Activated CD4-positive, alpha-beta T cell treated with anti-CD3 and anti-CD28 coated beads, Interleukin-2, amount 50 U/mL, for 4 hours (primary cell): Measurements from ENCODE around the gene KCNK3.

Experiments
- DNase-seq, 2 experiments: peaks; one replicate each; pipeline ENCODE4 v3.0.0-alpha.2; 2020

Gene KCNK3

GRCh38 chr2:26715528-26716270, 23.2 kb downstream of the KCNK3 start:
- DNase-seq, result no peak

- DNase-seq, result no peak
These were observed 23.8 kb downstream of the KCNK3 start for GRCh38 chr2:26716340-26716739.

GRCh38 chr2:26716769-26717168, 24.2 kb downstream of the KCNK3 start:
- DNase-seq, result no peak

- no peak for DNase-seq
These were observed 24.8 kb downstream of the KCNK3 start for GRCh38 chr2:26717362-26717761.

GRCh38 chr2:26718949-26719686, 26.6 kb downstream of the KCNK3 start:
- no peak for DNase-seq

GRCh38 chr2:26720322-26721114, 28.0 kb downstream of the KCNK3 start:
- DNase-seq, result no peak

- DNase-seq, result no peak
These were observed 28.9 kb downstream of the KCNK3 start for GRCh38 chr2:26721115-26722032.

- no peak for DNase-seq
These were observed 29.8 kb downstream of the KCNK3 start for GRCh38 chr2:26722328-26722727.

- DNase-seq, result no peak
These were observed 30.4 kb downstream of the KCNK3 start for GRCh38 chr2:26722911-26723310.

- no peak for DNase-seq
These were observed 31.0 kb downstream of the KCNK3 start for GRCh38 chr2:26723475-26723874.

- no peak for DNase-seq
These were observed 31.6 kb downstream of the KCNK3 start for GRCh38 chr2:26723991-26724750.

GRCh38 chr2:26724784-26725520, 32.4 kb downstream of the KCNK3 start:
- no peak for DNase-seq

- DNase-seq, result no peak
These were observed 32.9 kb downstream of the KCNK3 start for GRCh38 chr2:26725521-26725820.

- no peak for DNase-seq
These were observed 33.7 kb downstream of the KCNK3 start for GRCh38 chr2:26726228-26726627.

GRCh38 chr2:26727641-26728561, 35.4 kb downstream of the KCNK3 start:
- no peak for DNase-seq

GRCh38 chr2:26729311-26729710, 36.8 kb downstream of the KCNK3 start:
- DNase-seq, result no peak

- no peak for DNase-seq
These were observed 38.2 kb downstream of the KCNK3 start for GRCh38 chr2:26730549-26731344.

- DNase-seq, result no peak
These were observed 39.2 kb downstream of the KCNK3 start for GRCh38 chr2:26731714-26732113.

- no peak for DNase-seq
These were observed 39.9 kb downstream of the KCNK3 start for GRCh38 chr2:26732446-26732845.
